ENCODE results near the gene COL11A2.
A peak's percentile ranks its signal among the peaks of the same experiment; 100 is the strongest.

COL11A2 gene

GRCh38 chr6:33200219-33201146 lies 8.2 kb upstream of the COL11A2 start, which contains the start of the genes RXRB and SLC39A7:
TSS of gene RXRB (minus strand) at chr6:33200665. CDS start at chr6:33200476, 189 bp downstream.
TSS of gene SLC39A7 (plus strand) at chr6:33200867. CDS start at chr6:33201246, 379 bp downstream.
- POLR2A ChIA-PET, result interaction anchor here (1.0 to 1.9 kb wide), 5 partner anchors 8 to 71 kb away, joined by 3 to 15 read pairs (median 4); partner anchors contain the start of genes RING1, RPS18 and VPS52

GRCh38 chr6:33199687-33200218 lies 7.5 kb upstream of the COL11A2 start:
- TF ChIP-seq CTBP1 (IDR thresholded peaks at IDR 0.05; ENCODE audit: borderline replicate concordance), result no peak
- no peak for TF ChIP-seq ARNT (IDR thresholded peaks at IDR 0.05)
- no peak for TF ChIP-seq NFRKB (IDR thresholded peaks at IDR 0.05)
- TF ChIP-seq ELF4 (IDR thresholded peaks at IDR 0.05), result no peak
- TF ChIP-seq TARDBP (IDR thresholded peaks at IDR 0.05), result no peak
- TF ChIP-seq L3MBTL2 (conservative IDR thresholded peaks at IDR 0.05), result 0 out of 2 replicates have a peak, but pooled peaks have one; percentile 3
- POLR2A ChIA-PET, result interaction anchor here (0.6 to 1.9 kb wide), 9 partner anchors 8 to 228 kb away, joined by 3 to 15 read pairs (median 4); partner anchors contain the start of genes RING1, RPS18 and VPS52
- no peak for DNase-seq (ENCODE audit: extremely low spot score)
- CTCF ChIA-PET, result no interaction called here

More at GRCh38 chr6:33200219-33201146, 8.2 kb upstream of the COL11A2 start, which contains the start of the genes RXRB and SLC39A7:
- CTCF ChIA-PET, result no interaction called here
- DNase-seq (ENCODE audit: extremely low spot score), result peak; percentile 94
- TF ChIP-seq ELF4 (IDR thresholded peaks at IDR 0.05) (peak; percentile 73), L3MBTL2 (conservative IDR thresholded peaks at IDR 0.05) (peak; percentile 63), SP1 (IDR thresholded peaks at IDR 0.05) (peak; percentile 48; the same call in 1 of the 2 replicates), ZNF384 (IDR thresholded peaks at IDR 0.05) (no peak), FOXK2 (IDR thresholded peaks at IDR 0.05) (no peak), TARDBP (IDR thresholded peaks at IDR 0.05) (no peak), NFRKB (IDR thresholded peaks at IDR 0.05) (peak; percentile 82), FOXM1 (IDR thresholded peaks at IDR 0.05; ENCODE audit: borderline replicate concordance) (no peak; the same call in 1 of the 2 replicates), PKNOX1 (IDR thresholded peaks at IDR 0.05) (peak; percentile 22; the same call in 1 of the 2 replicates), HDGF (IDR thresholded peaks at IDR 0.05; ENCODE audit: borderline replicate concordance) (no peak), SUZ12 (IDR thresholded peaks at IDR 0.05) (no peak)

GRCh38 chr6:33198853-33199436 lies 6.7 kb upstream of the COL11A2 start:
- ChIA-PET POLR2A (interaction anchor here (1.0 to 1.9 kb wide), 6 partner anchors 9 to 100 kb away, joined by 3 to 15 read pairs (median 4); partner anchors contain the start of genes RGL2, RING1, RPS18 and VPS52), CTCF (no interaction called here)
- no peak for DNase-seq (ENCODE audit: extremely low spot score)
- TF ChIP-seq L3MBTL2 (conservative IDR thresholded peaks at IDR 0.05), result no peak
- TF ChIP-seq CTBP1 (IDR thresholded peaks at IDR 0.05; ENCODE audit: borderline replicate concordance), result no peak
- no peak for TF ChIP-seq FOXK2 (IDR thresholded peaks at IDR 0.05)
- no peak for TF ChIP-seq ELF4 (IDR thresholded peaks at IDR 0.05)

GRCh38 chr6:33198159-33198852 lies 6.0 kb upstream of the COL11A2 start:
- no peak for DNase-seq (ENCODE audit: extremely low spot score)
- ChIA-PET POLR2A (interaction anchor here (1.3 to 2.8 kb wide), 6 partner anchors 10 to 101 kb away, joined by 4 to 20 read pairs (median 14); partner anchors contain the start of genes RGL2, RING1, RPS18 and VPS52), CTCF (interaction anchor here (0.6 to 2.2 kb wide), 3 partner anchors 50 to 220 kb away, joined by 3 to 11 read pairs (median 7); partner anchors contain the start of gene CUTA)
- TF ChIP-seq FOXA1 (IDR thresholded peaks at IDR 0.05) (no peak), HDGF (IDR thresholded peaks at IDR 0.05; ENCODE audit: borderline replicate concordance) (no peak), SP1 (IDR thresholded peaks at IDR 0.05) (no peak), L3MBTL2 (conservative IDR thresholded peaks at IDR 0.05) (no peak), PKNOX1 (IDR thresholded peaks at IDR 0.05) (no peak), TARDBP (IDR thresholded peaks at IDR 0.05) (no peak)

- CTCF ChIA-PET, result interaction anchor here (0.5 to 2.2 kb wide), 9 partner anchors 13 to 177 kb away, joined by 3 to 11 read pairs (median 3); partner anchors contain the start of genes B3GALT4, HLA-DPA1 and VPS52
- peak; percentile 77 for DNase-seq (ENCODE audit: extremely low spot score)
- POLR2A ChIA-PET, result interaction anchor here (1.3 to 2.8 kb wide), 3 partner anchors 11 to 74 kb away, joined by 5 to 20 read pairs (median 16); partner anchors contain the start of genes RING1, RPS18 and VPS52
- TF ChIP-seq NFRKB (IDR thresholded peaks at IDR 0.05) (no peak), CTBP1 (IDR thresholded peaks at IDR 0.05; ENCODE audit: borderline replicate concordance) (no peak), FOXK2 (IDR thresholded peaks at IDR 0.05) (no peak), HDGF (IDR thresholded peaks at IDR 0.05; ENCODE audit: borderline replicate concordance) (no peak), TARDBP (IDR thresholded peaks at IDR 0.05) (no peak), FOXM1 (IDR thresholded peaks at IDR 0.05; ENCODE audit: borderline replicate concordance) (no peak), FOXA1 (IDR thresholded peaks at IDR 0.05) (no peak), BHLHE40 (IDR thresholded peaks at IDR 0.05; ENCODE audit: borderline replicate concordance) (no peak), L3MBTL2 (conservative IDR thresholded peaks at IDR 0.05) (no peak), ZNF384 (IDR thresholded peaks at IDR 0.05) (no peak), PKNOX1 (IDR thresholded peaks at IDR 0.05) (no peak), LEF1 (IDR thresholded peaks at IDR 0.05; ENCODE audit: borderline replicate concordance) (no peak), ARNT (IDR thresholded peaks at IDR 0.05) (no peak), SUZ12 (IDR thresholded peaks at IDR 0.05) (no peak), SP1 (IDR thresholded peaks at IDR 0.05) (no peak), ELF4 (IDR thresholded peaks at IDR 0.05) (no peak)
Measured at GRCh38 chr6:33197431-33198048, 5.3 kb upstream of the COL11A2 start.

All from HEK293T (cell line).